Right lobe of liver (tissue), 4 donors: Measurements from ENCODE around the gene INS.

Experiments used
- CTCF ChIP-seq, 4 donors: fragments of 200-600 bp in 3 of 4; fragments of 450-650 bp in 1 of 4; IDR thresholded peaks; one replicate each; pipeline versions ENCODE4 v1.5.1 to v1.8.0; 2016 to 2022; ENCODE audit warnings: antibody characterized with exemption in 4 of 4, mild to moderate bottlenecking in 2 of 4
- POLR2A ChIP-seq: fragments of 450-650 bp; IDR thresholded peaks from one replicate; pipeline ENCODE4 v1.6.1; 2017; ENCODE audit warnings: antibody characterized with exemption, mild to moderate bottlenecking
- donor health status: DM: no; HTN: no; CAD: no.
- donor health status: DM: no; HTN: no; CAD: no.
- donor health status: DM: no; HTN: yes; CAD: no.

GRCh38 chr11:2122222-2122906 is 38.6 kb downstream of the INS start:
- TF ChIP-seq POLR2A (no peak), CTCF (IDR thresholded peaks at IDR 0.05) (no peak)
